Bone marrow (tissue), 2 donors: ENCODE results near the gene PRSS12.
"Not testable (repeated sequence)": the region's sequence is repeated elsewhere in the genome, so short reads cannot be mapped to it uniquely, and the experiment has no call there.

ENCODE experiments used
- DNase-seq, 2 donors: peaks; one replicate each; lab custom pipeline; 2025; lab: John Stamatoyannopoulos, UW

The PRSS12 gene

GRCh38 chr4:118352843-118353533 is at the start of gene PRSS12:
PRSS12 (minus strand) TSS chr4:118353003; CDS start chr4:118352720, 283 bp downstream.
- peak in 1 of 2 donors; percentile 6 for DNase-seq

GRCh38 chr4:118400356-118400755 is 47.6 kb upstream of the PRSS12 start:
- DNase-seq, result peak in 1 of 2 donors; percentile 84

GRCh38 chr4:118399883-118400282 is 47.1 kb upstream of the PRSS12 start:
- DNase-seq, result not testable (repeated sequence)

GRCh38 chr4:118398226-118399090 is 45.7 kb upstream of the PRSS12 start:
- DNase-seq, result peak in 1 of 2 donors; percentile 88

GRCh38 chr4:118397623-118397979 is 44.8 kb upstream of the PRSS12 start:
- no peak for DNase-seq

GRCh38 chr4:118396881-118397622 is 44.2 kb upstream of the PRSS12 start:
- no peak for DNase-seq

GRCh38 chr4:118395057-118395644 is 42.3 kb upstream of the PRSS12 start:
- no peak for DNase-seq

GRCh38 chr4:118392509-118392908 is 39.7 kb upstream of the PRSS12 start:
- not testable (repeated sequence) for DNase-seq

- DNase-seq, result no peak
These were observed 37.3 kb upstream of the PRSS12 start for GRCh38 chr4:118390121-118390520.

GRCh38 chr4:118389721-118390120 is 36.9 kb upstream of the PRSS12 start:
- DNase-seq, result no peak

GRCh38 chr4:118388606-118389005 is 35.8 kb upstream of the PRSS12 start:
- no peak for DNase-seq

GRCh38 chr4:118381902-118382301 is 29.1 kb upstream of the PRSS12 start:
- DNase-seq, result no peak

GRCh38 chr4:118373614-118374255 is 20.9 kb upstream of the PRSS12 start:
- no peak for DNase-seq

GRCh38 chr4:118372251-118372650 is 19.4 kb upstream of the PRSS12 start:
- no peak for DNase-seq

- no peak for DNase-seq
These were observed 16.4 kb upstream of the PRSS12 start for GRCh38 chr4:118369231-118369630.

GRCh38 chr4:118367872-118368271 is 15.1 kb upstream of the PRSS12 start:
- no peak for DNase-seq

GRCh38 chr4:118367361-118367760 is 14.6 kb upstream of the PRSS12 start:
- DNase-seq, result no peak

GRCh38 chr4:118363166-118363565 is 10.4 kb upstream of the PRSS12 start:
- no peak for DNase-seq

- no peak for DNase-seq
These were observed 8.4 kb upstream of the PRSS12 start for GRCh38 chr4:118361192-118361591.

GRCh38 chr4:118360106-118360505 is 7.3 kb upstream of the PRSS12 start:
- DNase-seq, result no peak

GRCh38 chr4:118357601-118358000 is 4.8 kb upstream of the PRSS12 start:
- DNase-seq, result no peak

GRCh38 chr4:118356731-118357130 is 3.9 kb upstream of the PRSS12 start:
- no peak for DNase-seq
